IMR-90 (cell line): Measurements from ENCODE around the gene UFC1. TPM values are rescaled to one million over a fixed set of nuclear protein-coding genes. Genes with fewer than 3 reads are reported as not detected.

ENCODE experiments used
- ATAC-seq: fragments of 200-7000 bp; cut with Tn5 transposase; 2 replicates; pipeline ENCODE4 v1.9.1; 2020; ENCODE audit warnings: low read depth, mild to moderate bottlenecking, moderate library complexity
- BruUV-seq: library from RNA; stranded (reverse); fragments of 400-500 nt; replicated peaks from 2 replicates; lab custom pipeline; 2021; lab: Mats Ljungman, UMichigan
- CTCF ChIA-PET: fragments of 300-600 bp; formaldehyde crosslinking; extraction: SDS; loops from one replicate; lab custom pipeline; 2021; ENCODE audit warnings: antibody characterized with exemption; lab: Yijun Ruan, JAX
- POLR2A ChIA-PET: fragments of 300-600 bp; sonication (Branson Sonifier 250); formaldehyde crosslinking; loops from one replicate; lab custom pipeline; 2022; ENCODE audit warnings: antibody characterized with exemption; ENCODE audit not compliant: unreplicated experiment; lab: Charles Lee
- DNase-seq: peaks from one replicate; pipeline ENCODE4 v3.0.0; 2013
- H2AFZ ChIP-seq: replicated peaks from 2 replicates; pipeline ENCODE3; 2013; ENCODE audit warnings: low read length, mild to moderate bottlenecking; ENCODE audit not compliant: poor library complexity
- H2AK5ac ChIP-seq: 2 replicates; pipeline ENCODE4 v1.6.1; 2013; ENCODE audit warnings: low read depth, low read length, inconsistent platforms
- H2AK9ac ChIP-seq: replicated peaks from 2 replicates; pipeline ENCODE3; 2013; ENCODE audit warnings: mild to moderate bottlenecking, low read depth, low read length, moderate library complexity; ENCODE audit not compliant: poor library complexity
- H2BK120ac ChIP-seq: 2 replicates; pipeline ENCODE4 v1.6.1; 2013; ENCODE audit warnings: low read depth, low read length, inconsistent platforms
- H2BK15ac ChIP-seq: 3 replicates; pipeline ENCODE4 v1.6.1; 2013; ENCODE audit warnings: low read depth, low read length, inconsistent platforms
- H2BK20ac ChIP-seq: 2 replicates; pipeline ENCODE4 v1.6.1; 2013; ENCODE audit warnings: low read depth, mild to moderate bottlenecking, inconsistent platforms, low read length, moderate library complexity
- H2BK5ac ChIP-seq: 2 replicates; pipeline ENCODE4 v1.6.1; 2013; ENCODE audit warnings: mild to moderate bottlenecking, low read depth, low read length, inconsistent platforms; ENCODE audit not compliant: poor library complexity, severe bottlenecking
- H3K14ac ChIP-seq: replicated peaks from 2 replicates; pipeline ENCODE4 v1.6.1; 2013; ENCODE audit warnings: low read depth, low read length, inconsistent platforms
- H3K18ac ChIP-seq: 2 replicates; pipeline ENCODE4 v1.6.1; 2013; ENCODE audit warnings: low read depth, low read length, control low read depth
- H3K23ac ChIP-seq: 2 replicates; pipeline ENCODE4 v1.6.1; 2013; ENCODE audit warnings: low read depth, low read length, inconsistent platforms
- H3K27ac ChIP-seq: 2 replicates; pipeline ENCODE4 v1.5.1; 2013; ENCODE audit warnings: mild to moderate bottlenecking, control low read depth, low read length; ENCODE audit not compliant: insufficient read depth
- H3K27me3 ChIP-seq: 2 replicates; pipeline ENCODE4 v1.6.1; 2013; ENCODE audit warnings: low read length; ENCODE audit not compliant: control insufficient read depth, insufficient read depth
- H3K36me3 ChIP-seq: 2 replicates; pipeline ENCODE4 v1.6.1; 2013; ENCODE audit warnings: low read length, mixed read lengths; ENCODE audit not compliant: control insufficient read depth, insufficient read depth
- H3K4ac ChIP-seq: 2 replicates; pipeline ENCODE4 v1.6.1; 2013; ENCODE audit warnings: low read depth, low read length, inconsistent platforms
- H3K4me1 ChIP-seq: 2 replicates; pipeline ENCODE4 v1.6.1; 2013; ENCODE audit warnings: low read length, mixed read lengths; ENCODE audit not compliant: control insufficient read depth, insufficient read depth
- H3K4me2 ChIP-seq: 2 replicates; pipeline ENCODE4 v1.6.1; 2013; ENCODE audit warnings: low read depth, mild to moderate bottlenecking, control low read depth, low read length, moderate library complexity
- H3K4me3 ChIP-seq: 2 replicates; pipeline ENCODE4 v1.5.1; 2013; ENCODE audit warnings: low read depth, mild to moderate bottlenecking, control low read depth, low read length, moderate library complexity; ENCODE audit not compliant: insufficient read depth
- H3K56ac ChIP-seq: 2 replicates; pipeline ENCODE4 v1.6.1; 2013; ENCODE audit warnings: low read length, inconsistent platforms; ENCODE audit not compliant: insufficient read depth; ENCODE audit errors: extremely low read depth
- H3K79me1 ChIP-seq, 2 experiments: 2 replicates each; pipeline ENCODE4 v1.6.1; 2013; ENCODE audit warnings: low read length in 2 of 2, inconsistent platforms in 1 of 2, low read depth in 1 of 2
- H3K9ac ChIP-seq: 2 replicates; pipeline ENCODE4 v1.6.1; 2013; ENCODE audit warnings: low read depth, low read length, control low read depth
- H3K9me1 ChIP-seq: 2 replicates; pipeline ENCODE4 v1.6.1; 2013; ENCODE audit warnings: low read length, inconsistent platforms; ENCODE audit not compliant: insufficient read depth
- H3K9me3 ChIP-seq: 2 replicates; pipeline ENCODE4 v1.6.1; 2013; ENCODE audit warnings: low read length; ENCODE audit not compliant: control insufficient read depth, insufficient read depth
- H4K20me1 ChIP-seq: 2 replicates; pipeline ENCODE4 v1.6.1; 2013; ENCODE audit warnings: low read length, inconsistent platforms; ENCODE audit not compliant: insufficient read depth
- H4K5ac ChIP-seq: 2 replicates; pipeline ENCODE4 v1.6.1; 2013; ENCODE audit warnings: mild to moderate bottlenecking, low read depth, low read length, control low read depth
- H4K8ac ChIP-seq, 2 experiments: 2 replicates each; pipeline ENCODE4 v1.6.1; 2013; ENCODE audit warnings: low read depth in 2 of 2, low read length in 2 of 2, control low read depth in 1 of 2, inconsistent platforms in 1 of 2
- H4K91ac ChIP-seq: 2 replicates; pipeline ENCODE4 v1.6.1; 2013; ENCODE audit warnings: low read depth, low read length, inconsistent platforms; ENCODE audit not compliant: insufficient read depth
- BHLHE40 ChIP-seq: fragments of 150-350 bp; IDR thresholded peaks from 2 replicates; pipeline ENCODE4 v1.6.1; 2016; ENCODE audit warnings: mild to moderate bottlenecking, low read depth, low read length
- CEBPB ChIP-seq: IDR thresholded peaks from 2 replicates; pipeline ENCODE4 v1.6.1; 2012; ENCODE audit warnings: low read depth, low read length, improper control_type of control experiment
- CHD1 ChIP-seq: IDR thresholded peaks from 2 replicates; pipeline ENCODE4 v1.6.1; 2012; ENCODE audit warnings: low read depth, low read length, improper control_type of control experiment
- CTCF ChIP-seq: conservative IDR thresholded peaks from 2 replicates; pipeline ENCODE4 v1.5.1; 2012; ENCODE audit warnings: mild to moderate bottlenecking, low read depth, low read length, improper control_type of control experiment
- ELK1 ChIP-seq: fragments of 150-350 bp; IDR thresholded peaks from 2 replicates; pipeline ENCODE4 v1.6.1; 2016; ENCODE audit warnings: low read depth, mild to moderate bottlenecking, low read length, moderate library complexity, borderline replicate concordance
- MAZ ChIP-seq: IDR thresholded peaks from 2 replicates; pipeline ENCODE4 v1.6.1; 2012; ENCODE audit warnings: low read depth, mild to moderate bottlenecking, low read length, improper control_type of control experiment, moderate library complexity, borderline replicate concordance
- POLR2A ChIP-seq: IDR thresholded peaks from 2 replicates; pipeline ENCODE4 v1.6.1; 2012; ENCODE audit warnings: mild to moderate bottlenecking, low read depth, low read length
- RAD21 ChIP-seq: IDR thresholded peaks from 2 replicates; pipeline ENCODE4 v1.6.1; 2012; ENCODE audit warnings: low read length, improper control_type of control experiment
- RCOR1 ChIP-seq: IDR thresholded peaks from 2 replicates; pipeline ENCODE4 v1.6.1; 2012; ENCODE audit warnings: mild to moderate bottlenecking, low read length, improper control_type of control experiment; ENCODE audit not compliant: insufficient replicate concordance
- RFX5 ChIP-seq: IDR thresholded peaks from 2 replicates; pipeline ENCODE4 v1.8.0; 2012; ENCODE audit warnings: low read depth, mild to moderate bottlenecking, low read length, moderate library complexity
- SMC3 ChIP-seq: fragments of 150-350 bp; IDR thresholded peaks from 2 replicates; pipeline ENCODE4 v1.6.1; 2016; ENCODE audit warnings: low read depth, mild to moderate bottlenecking, antibody characterized with exemption, low read length, moderate library complexity
- USF2 ChIP-seq: fragments of 150-350 bp; IDR thresholded peaks from 2 replicates; pipeline ENCODE4 v1.6.1; 2017; ENCODE audit warnings: mild to moderate bottlenecking, antibody characterized with exemption, low read length, low read depth
- WGBS, 2 experiments: methylation state at CpG; one replicate each; pipeline versions ENCODE4 v1.1.5 to v1.1.7; 2013; ENCODE audit warnings: missing lambda C conversion rate in 2 of 2; ENCODE audit not compliant: insufficient read length in 1 of 2; ENCODE audit errors: extremely low coverage in 2 of 2; 5-methylcytosine and 5-hydroxymethylcytosine counted together
- dilution Hi-C: fragments of 300-500 bp; cut with HindIII; formaldehyde crosslinking; loops from one replicate; pipeline ENCODE4 v1.14.3; 2018; ENCODE audit warnings: low sequenced_read_pairs; ENCODE audit not compliant: unreplicated experiment
- in situ Hi-C: fragments of 300-500 bp; cut with MboI; formaldehyde crosslinking; loops from 3 replicates; pipeline ENCODE4 v1.14.3; 2019; ENCODE audit warnings: low sequenced_read_pairs, inconsistent platforms, mixed read lengths
- intact Hi-C: fragments of 100-400 bp; cut with micrococcal nuclease; formaldehyde crosslinking; loops from 2 replicates; pipeline ENCODE4 v1.10.0; 2022
- polyA plus RNA-seq, 3 experiments: library from polyadenylated mRNA; depleted of rRNA; stranded (reverse); fragments of >200 nt; gene quantifications; 2 replicates each; pipeline ENCODE4 v1.2.3, GENCODE V29; 2012; ENCODE audit warnings: low replicate concordance in 1 of 3
- total RNA-seq: library from RNA; depleted of rRNA; stranded (reverse); fragments of >200 nt; gene quantifications from 2 replicates; pipeline ENCODE4 v1.2.3, GENCODE V29; 2012

Gene UFC1
- total and polyA plus RNA-seq, 2 of the 4 experiments (the other 2 are of a cell fraction), result 134 to 140 TPM

GRCh38 chr1:161159913-161160243 is 6.1 kb downstream of the UFC1 start:
- Histone ChIP-seq H3K23ac (peak overlapping the region; percentile 95), H3K9ac (peak overlapping the region; percentile 82), H3K36me3 (peaks cover 32% of the 10 kb centered on the region), H4K5ac (peak overlapping the region; percentile 61), H2BK120ac (0 out of 2 replicates have a peak overlapping the region, but pooled peaks have one; percentile 26), H3K4me2 (peak overlapping the region; percentile 98), H3K18ac (peak overlapping the region; percentile 3; the same call in 1 of the 2 replicates), H2AK5ac (peak overlapping the region; percentile 82), H3K4me3 (peak overlapping the region; percentile 83), H3K27me3 (no peaks in the 10 kb centered on the region), H2AFZ (peak overlapping the region; percentile 96), H4K8ac (peak overlapping the region; percentile 58 to 90), H3K14ac (peak overlapping the region; percentile 98), H3K4ac (peak overlapping the region; percentile 97), H2BK5ac (peak overlapping the region; percentile 58), H3K9me3 (no peaks in the 10 kb centered on the region), H4K20me1 (no peaks in the 10 kb centered on the region), H3K79me1 (peaks cover 16 to 40% of the 10 kb centered on the region in 2 experiments), H3K4me1 (peaks cover 7% of the 10 kb centered on the region), H4K91ac (peak overlapping the region; percentile 73), H2BK15ac (0 out of 3 replicates have a peak overlapping the region, but pooled peaks have one; percentile 15), H2BK20ac (no peak overlapping the region), H3K27ac (peak overlapping the region; percentile 68), H3K9me1 (peaks cover 12% of the 10 kb centered on the region), H3K56ac (peak overlapping the region; percentile 36), H2AK9ac (peak overlapping the region; percentile 97)
- POLR2A ChIA-PET, result no interaction called here
- TF ChIP-seq RAD21 (no peak), RFX5 (no peak), SMC3 (no peak), CEBPB (no peak), RCOR1 (no peak), ELK1 (no peak), CTCF (no peak), USF2 (no peak), MAZ (no peak), BHLHE40 (no peak), CHD1 (no peak), POLR2A (no peak)
- WGBS, 2 experiments, result no CpG with 5 or more reads among the region's 11 CpGs
- intact Hi-C loops, result no loop called here
- ATAC-seq (no peak), DNase-seq (no peak)
- no TSS peak for BruUV-seq
- dilution Hi-C loops, result no loop called here
- in situ Hi-C loops, result no loop called here
- CTCF ChIA-PET, result interaction anchor here (0.7 kb wide), 1 partner anchor 62 kb away, joined by 4 read pairs; no protein-coding TSS in a partner anchor
